Tibial nerve (tissue), 4 donors: ENCODE measurements around the gene FAM83F. TPM values are rescaled to one million over a fixed set of nuclear protein-coding genes. Genes with fewer than 3 reads are reported as not detected.
A peak's percentile ranks its signal among the peaks of the same experiment; 100 is the strongest.

Experiments
- DNase-seq, 2 donors: peaks; one replicate each; pipeline ENCODE4 v3.0.0-alpha.2; 2019; ENCODE audit warnings: low spot score in 2 of 2
- H3K27ac ChIP-seq, 4 donors: fragments of 200-600 bp; sonication (generic) in 3 of 4; one replicate each; pipeline ENCODE4 v1.5.1; 2017 to 2019; ENCODE audit warnings: mild to moderate bottlenecking in 1 of 4
- H3K27me3 ChIP-seq, 2 donors: fragments of 200-600 bp; sonication (generic) in 1 of 2; one replicate each; pipeline versions ENCODE4 v1.5.1 to v1.6.0; 2017 to 2019
- H3K36me3 ChIP-seq, 3 donors: fragments of 200-600 bp; sonication (generic); one replicate each; pipeline ENCODE4 v1.5.1; 2018 to 2019
- H3K4me1 ChIP-seq, 4 donors: fragments of 200-600 bp; sonication (generic) in 3 of 4; one replicate each; pipeline ENCODE4 v1.5.1; 2017 to 2019
- H3K4me3 ChIP-seq, 4 donors: fragments of 200-600 bp; sonication (generic) in 3 of 4; one replicate each; pipeline ENCODE4 v1.5.1; 2017 to 2019; ENCODE audit warnings: mild to moderate bottlenecking in 1 of 4, moderate library complexity in 1 of 4
- H3K9me3 ChIP-seq, 4 donors: fragments of 200-600 bp; sonication (generic) in 3 of 4; one replicate each; pipeline ENCODE4 v1.5.1; 2017 to 2019
- EP300 ChIP-seq, 2 donors: sonication (generic); formaldehyde crosslinking; IDR thresholded peaks; one replicate each; pipeline ENCODE4 v1.6.1; 2017; ENCODE audit warnings: antibody characterized with exemption in 2 of 2, mild to moderate bottlenecking in 1 of 2
- POLR2A ChIP-seq, 2 donors: fragments of 450-650 bp; IDR thresholded peaks; one replicate each; pipeline ENCODE4 v1.6.1; 2017; ENCODE audit warnings: antibody characterized with exemption in 2 of 2, mild to moderate bottlenecking in 2 of 2, moderate library complexity in 2 of 2
- WGBS, 2 donors: methylation state at CpG; one replicate each; pipeline ENCODE4 v1.1.5; 2018; 5-methylcytosine and 5-hydroxymethylcytosine counted together
- total RNA-seq, 4 donors: library from RNA; depleted of rRNA; stranded (reverse); fragments of >200 nt; gene quantifications; one replicate each; pipeline ENCODE4 v1.1.0, GENCODE V29; 2016
- TF ChIP-seq, protein P1 (sequence below), 5 experiments: fragments of 200-600 bp in 3 of 5; fragments of 450-650 bp in 2 of 5; sonication (generic) in 3 of 5; IDR thresholded peaks; one replicate each; pipeline ENCODE4 v1.5.1; 2016 to 2019; ENCODE audit warnings: antibody characterized with exemption in 5 of 5, mild to moderate bottlenecking in 3 of 5, moderate library complexity in 2 of 5

Gene FAM83F
- total RNA-seq, 4 donors from 2014 or later: 8.2 to 11.2 (median 9.8) TPM

- Histone ChIP-seq H3K27ac (peak overlapping the region in 1 of 4 donors; percentile 90), H3K4me1 (peaks cover 0 to 48% (median 7%) of the 10 kb centered on the region in 4 donors), H3K9me3 (no peaks in the 10 kb centered on the region), H3K36me3 (no peaks in the 10 kb centered on the region), H3K27me3 (no peaks in the 10 kb centered on the region), H3K4me3 (no peak overlapping the region)
- DNase-seq: no peak
- 85 to 87% methylated on average over 3 to 5 of the region's 5 CpGs for WGBS, 2 donors
- TF ChIP-seq EP300 (IDR thresholded peaks at IDR 0.05) (no peak), POLR2A (IDR thresholded peaks at IDR 0.05) (no peak)
- TF ChIP-seq, protein P1, sequence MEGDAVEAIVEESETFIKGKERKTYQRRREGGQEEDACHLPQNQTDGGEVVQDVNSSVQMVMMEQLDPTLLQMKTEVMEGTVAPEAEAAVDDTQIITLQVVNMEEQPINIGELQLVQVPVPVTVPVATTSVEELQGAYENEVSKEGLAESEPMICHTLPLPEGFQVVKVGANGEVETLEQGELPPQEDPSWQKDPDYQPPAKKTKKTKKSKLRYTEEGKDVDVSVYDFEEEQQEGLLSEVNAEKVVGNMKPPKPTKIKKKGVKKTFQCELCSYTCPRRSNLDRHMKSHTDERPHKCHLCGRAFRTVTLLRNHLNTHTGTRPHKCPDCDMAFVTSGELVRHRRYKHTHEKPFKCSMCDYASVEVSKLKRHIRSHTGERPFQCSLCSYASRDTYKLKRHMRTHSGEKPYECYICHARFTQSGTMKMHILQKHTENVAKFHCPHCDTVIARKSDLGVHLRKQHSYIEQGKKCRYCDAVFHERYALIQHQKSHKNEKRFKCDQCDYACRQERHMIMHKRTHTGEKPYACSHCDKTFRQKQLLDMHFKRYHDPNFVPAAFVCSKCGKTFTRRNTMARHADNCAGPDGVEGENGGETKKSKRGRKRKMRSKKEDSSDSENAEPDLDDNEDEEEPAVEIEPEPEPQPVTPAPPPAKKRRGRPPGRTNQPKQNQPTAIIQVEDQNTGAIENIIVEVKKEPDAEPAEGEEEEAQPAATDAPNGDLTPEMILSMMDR (IDR thresholded peaks at IDR 0.05): no peak
Measured at GRCh38 chr22:39973656-39974055, 21.1 kb upstream of the FAM83F start.

DNA sequence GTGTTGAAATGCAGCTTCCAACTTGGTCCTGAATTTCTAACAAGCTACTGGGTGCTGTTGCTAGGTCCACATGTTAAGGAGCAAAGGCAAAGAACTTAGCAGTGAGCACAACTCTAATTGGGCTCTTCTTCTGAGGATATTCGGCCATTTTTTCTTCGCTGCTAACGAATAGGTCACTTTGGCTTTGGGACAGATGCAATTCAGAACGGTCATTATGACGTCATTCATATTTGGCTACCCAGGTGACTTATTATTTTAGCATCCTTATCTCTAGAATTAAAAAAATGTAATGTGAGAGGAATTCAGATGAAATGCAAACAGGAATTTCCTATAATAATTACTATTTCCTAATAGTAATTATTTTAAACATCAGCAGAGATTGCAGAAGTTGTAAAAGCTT is 20.7 kb upstream of the FAM83F start:
- Histone ChIP-seq H3K4me1 (peaks cover 0 to 44% (median 5%) of the 10 kb centered on the region in 4 donors), H3K4me3 (no peak overlapping the region), H3K27ac (no peak overlapping the region), H3K27me3 (no peaks in the 10 kb centered on the region), H3K9me3 (no peaks in the 10 kb centered on the region), H3K36me3 (no peaks in the 10 kb centered on the region)
- 81 to 84% methylated on average over 5 of the region's 5 CpGs for WGBS, 2 donors
- TF ChIP-seq EP300 (IDR thresholded peaks at IDR 0.05) (no peak), POLR2A (IDR thresholded peaks at IDR 0.05) (no peak)
- TF ChIP-seq, protein P1 (IDR thresholded peaks at IDR 0.05): no peak
- no peak for DNase-seq

GRCh38 chr22:39979048-39979447 is 15.7 kb upstream of the FAM83F start:
- TF ChIP-seq POLR2A (IDR thresholded peaks at IDR 0.05) (no peak), EP300 (IDR thresholded peaks at IDR 0.05) (no peak)
- TF ChIP-seq, protein P1 (IDR thresholded peaks at IDR 0.05): no peak
- 76 to 77% methylated on average over 6 of the region's 6 CpGs for WGBS, 2 donors
- Histone ChIP-seq H3K9me3 (no peaks in the 10 kb centered on the region), H3K4me1 (no peaks in the 10 kb centered on the region), H3K4me3 (no peak overlapping the region), H3K27me3 (no peaks in the 10 kb centered on the region), H3K36me3 (no peaks in the 10 kb centered on the region), H3K27ac (no peak overlapping the region)
- no peak for DNase-seq

GRCh38 chr22:39979458-39979857 is 15.3 kb upstream of the FAM83F start:
- no peaks in the 10 kb centered on the region for H3K27me3 ChIP-seq
- no peak for DNase-seq
- no peak overlapping the region for H3K4me3 ChIP-seq
- H3K9me3 ChIP-seq: no peaks in the 10 kb centered on the region
- H3K36me3 ChIP-seq: no peaks in the 10 kb centered on the region
- H3K4me1 ChIP-seq: no peaks in the 10 kb centered on the region
- TF ChIP-seq, protein P1 (IDR thresholded peaks at IDR 0.05): no peak
- TF ChIP-seq EP300 (IDR thresholded peaks at IDR 0.05): no peak
- no peak for TF ChIP-seq POLR2A (IDR thresholded peaks at IDR 0.05)
- WGBS, 2 donors: 89 to 93% methylated on average over 5 of the region's 5 CpGs
- no peak overlapping the region for H3K27ac ChIP-seq

GRCh38 chr22:39980596-39980995 is 14.2 kb upstream of the FAM83F start:
- Histone ChIP-seq H3K4me3 (no peak overlapping the region), H3K36me3 (no peaks in the 10 kb centered on the region), H3K4me1 (no peaks in the 10 kb centered on the region), H3K27me3 (no peaks in the 10 kb centered on the region), H3K27ac (no peak overlapping the region), H3K9me3 (no peaks in the 10 kb centered on the region)
- 70 to 75% methylated on average over 6 of the region's 6 CpGs for WGBS, 2 donors
- DNase-seq: no peak
- no peak for TF ChIP-seq EP300 (IDR thresholded peaks at IDR 0.05)
- TF ChIP-seq, protein P1 (IDR thresholded peaks at IDR 0.05): no peak
- TF ChIP-seq POLR2A (IDR thresholded peaks at IDR 0.05): no peak
